HPDE6-E6E7 (cell line): ENCODE results near the gene CXCL9.
"Not testable (repeated sequence)": the region's sequence is repeated elsewhere in the genome, so short reads cannot be mapped to it uniquely, and the experiment has no call there.

Experiments
- DNase-seq: peaks from one replicate; pipeline ENCODE4 v3.0.0; 2011; ENCODE audit warnings: missing footprints; ENCODE audit errors: extremely low spot score

Gene CXCL9

GRCh38 chr4:76007089-76007862, at the start of gene CXCL9:
Gene CXCL9 (minus strand): TSS chr4:76007509. CDS start chr4:76007449, 60 bp downstream.
- DNase-seq = peak; percentile 37

- DNase-seq = no peak
Observed at GRCh38 chr4:76055421-76055820, 48.1 kb upstream of the CXCL9 start.

- no peak for DNase-seq
Observed at GRCh38 chr4:76055016-76055415, 47.7 kb upstream of the CXCL9 start.

GRCh38 chr4:76053730-76054129, 46.4 kb upstream of the CXCL9 start:
- DNase-seq = no peak

- not testable (repeated sequence) for DNase-seq
Observed at GRCh38 chr4:76050560-76051050, 43.3 kb upstream of the CXCL9 start.

- not testable (repeated sequence) for DNase-seq
Observed at GRCh38 chr4:76049860-76050416, 42.6 kb upstream of the CXCL9 start.

GRCh38 chr4:76044686-76045085, 37.4 kb upstream of the CXCL9 start:
- DNase-seq = not testable (repeated sequence)

- not testable (repeated sequence) for DNase-seq
Observed at GRCh38 chr4:76043306-76043705, 36.0 kb upstream of the CXCL9 start.

- peak; percentile 25 for DNase-seq
Observed at GRCh38 chr4:76042241-76042998, 35.1 kb upstream of the CXCL9 start.

- DNase-seq = no peak
Observed at GRCh38 chr4:76036855-76037254, 29.5 kb upstream of the CXCL9 start.

- DNase-seq = no peak
Observed at GRCh38 chr4:76035799-76036380, 28.6 kb upstream of the CXCL9 start, which contains the start of gene CXCL11. Gene CXCL11 (minus strand): TSS chr4:76036070. CDS start chr4:76035987, 83 bp downstream.

GRCh38 chr4:76035141-76035540, 27.8 kb upstream of the CXCL9 start:
- DNase-seq = no peak

- no peak for DNase-seq
Observed at GRCh38 chr4:76029300-76029699, 22.0 kb upstream of the CXCL9 start.

- no peak for DNase-seq
Observed at GRCh38 chr4:76028350-76028765, 21.0 kb upstream of the CXCL9 start.

GRCh38 chr4:76024065-76024464, 16.8 kb upstream of the CXCL9 start:
- DNase-seq = no peak

GRCh38 chr4:76023389-76023788, 16.1 kb upstream of the CXCL9 start, which contains the start of gene CXCL10:
Gene CXCL10 (minus strand): TSS chr4:76023497. CDS start chr4:76023431, 66 bp downstream.
- DNase-seq = no peak

GRCh38 chr4:76022677-76023076, 15.4 kb upstream of the CXCL9 start:
- no peak for DNase-seq

- no peak for DNase-seq
Observed at GRCh38 chr4:76022031-76022430, 14.7 kb upstream of the CXCL9 start.

GRCh38 chr4:76017056-76017686, 9.9 kb upstream of the CXCL9 start:
- no peak for DNase-seq

- DNase-seq = no peak
Observed at GRCh38 chr4:76016393-76016792, 9.1 kb upstream of the CXCL9 start.

GRCh38 chr4:76013540-76013939, 6.2 kb upstream of the CXCL9 start:
- no peak for DNase-seq
